Activated CD8-positive, alpha-beta T cell treated with anti-CD3 and anti-CD28 coated beads for 36 hours (primary cell): ENCODE measurements around the gene CACNA1C. TPM values are rescaled to one million over a fixed set of nuclear protein-coding genes. Genes with fewer than 3 reads are reported as not detected.
A peak's percentile ranks its signal among the peaks of the same experiment; 100 is the strongest.

ENCODE experiments used
- ATAC-seq: fragments of 200-7000 bp; cut with Tn5 transposase; one replicate; pipeline ENCODE4 v1.10.0; 2021; ENCODE audit warnings: mild to moderate bottlenecking, moderate library complexity
- CTCF ChIA-PET: fragments of 350-600 bp; sonication (Branson Sonifier 250); formaldehyde crosslinking; loops from one replicate; lab custom pipeline; 2021; ENCODE audit warnings: antibody characterized with exemption; lab: Charles Lee
- POLR2A ChIA-PET: fragments of 350-600 bp; sonication (Branson Sonifier 250); formaldehyde crosslinking; loops from one replicate; lab custom pipeline; 2021; ENCODE audit warnings: antibody characterized with exemption; lab: Charles Lee
- DNase-seq: peaks from one replicate; pipeline ENCODE4 v3.0.0-alpha.2; 2020
- H3K27ac Mint-ChIP-seq: one replicate; pipeline ENCODE4 v1.8.0; 2021; ENCODE audit warnings: mild to moderate bottlenecking, mixed read lengths
- H3K27me3 Mint-ChIP-seq: one replicate; pipeline ENCODE4 v1.8.0; 2021; ENCODE audit warnings: mixed read lengths
- H3K36me3 Mint-ChIP-seq: one replicate; pipeline ENCODE4 v1.8.0; 2021; ENCODE audit warnings: low read depth, mixed read lengths
- H3K4me1 Mint-ChIP-seq: one replicate; pipeline ENCODE4 v1.8.0; 2021; ENCODE audit warnings: low read depth, mixed read lengths
- H3K4me3 Mint-ChIP-seq: one replicate; pipeline ENCODE4 v1.8.0; 2021; ENCODE audit warnings: mild to moderate bottlenecking, moderate library complexity, mixed read lengths
- H3K9me3 Mint-ChIP-seq: one replicate; pipeline ENCODE4 v1.8.0; 2021; ENCODE audit warnings: mixed read lengths
- CTCF ChIP-seq: fragments of 200-600 bp; IDR thresholded peaks from one replicate; pipeline ENCODE4 v1.8.0; 2022; ENCODE audit warnings: antibody characterized with exemption, mild to moderate bottlenecking
- intact Hi-C: fragments of 100-400 bp; cut with micrococcal nuclease; formaldehyde crosslinking; loops from one replicate; pipeline ENCODE4 v1.10.0; 2022
- total RNA-seq, 2 experiments: library from RNA; stranded (reverse); gene quantifications; one replicate each; pipeline ENCODE4 v1.2.3, GENCODE V29; 2021

CACNA1C gene
- total RNA-seq, 2 experiments from 2014 or later, result 0.02 to 0.05 TPM

GRCh38 chr12:2467447-2468195 lies 414.8 kb downstream of the CACNA1C start:
- Mint-ChIP-seq H3K27ac (no peak overlapping the region), H3K4me3 (no peak overlapping the region), H3K4me1 (no peaks in the 10 kb centered on the region), H3K9me3 (no peaks in the 10 kb centered on the region), H3K27me3 (no peaks in the 10 kb centered on the region), H3K36me3 (no peaks in the 10 kb centered on the region)
- ATAC-seq (no peak), DNase-seq (no peak)
- CTCF ChIA-PET, result no interaction called here
- POLR2A ChIA-PET, result no interaction called here
- no peak for TF ChIP-seq CTCF
- intact Hi-C loops, result no loop called here

- intact Hi-C loops, result no loop called here
- H3K9me3 Mint-ChIP-seq, result no peaks in the 10 kb centered on the region
- no peak overlapping the region for H3K27ac Mint-ChIP-seq
- DNase-seq (no peak), ATAC-seq (no peak)
- no peak for TF ChIP-seq CTCF
- H3K4me3 Mint-ChIP-seq, result no peak overlapping the region
- no peaks in the 10 kb centered on the region for H3K27me3 Mint-ChIP-seq
- ChIA-PET CTCF (no interaction called here), POLR2A (no interaction called here)
- H3K36me3 Mint-ChIP-seq, result no peaks in the 10 kb centered on the region
- no peaks in the 10 kb centered on the region for H3K4me1 Mint-ChIP-seq
These were observed 423.2 kb downstream of the CACNA1C start for GRCh38 chr12:2475984-2476383.

- Mint-ChIP-seq H3K9me3 (no peaks in the 10 kb centered on the region), H3K27ac (no peak overlapping the region), H3K4me3 (no peak overlapping the region), H3K4me1 (no peaks in the 10 kb centered on the region), H3K36me3 (no peaks in the 10 kb centered on the region), H3K27me3 (no peaks in the 10 kb centered on the region)
- TF ChIP-seq CTCF, result no peak
- ChIA-PET CTCF (no interaction called here), POLR2A (no interaction called here)
- peak; percentile 30 for ATAC-seq
- no peak for DNase-seq
- intact Hi-C loops, result no loop called here
These were observed 424.4 kb downstream of the CACNA1C start for GRCh38 chr12:2477009-2477766.

GRCh38 chr12:2479851-2480535 lies 427.2 kb downstream of the CACNA1C start:
- intact Hi-C loops, result no loop called here
- no peaks in the 10 kb centered on the region for H3K4me1 Mint-ChIP-seq
- ATAC-seq, result no peak
- DNase-seq, result no peak
- H3K9me3 Mint-ChIP-seq, result no peaks in the 10 kb centered on the region
- no peak overlapping the region for H3K4me3 Mint-ChIP-seq
- H3K27ac Mint-ChIP-seq, result no peak overlapping the region
- ChIA-PET CTCF (no interaction called here), POLR2A (no interaction called here)
- H3K36me3 Mint-ChIP-seq, result no peaks in the 10 kb centered on the region
- H3K27me3 Mint-ChIP-seq, result no peaks in the 10 kb centered on the region
- no peak for TF ChIP-seq CTCF

GRCh38 chr12:2481346-2481745 lies 428.6 kb downstream of the CACNA1C start:
- ChIA-PET POLR2A (no interaction called here), CTCF (no interaction called here)
- Mint-ChIP-seq H3K9me3 (no peaks in the 10 kb centered on the region), H3K4me3 (no peak overlapping the region), H3K27ac (no peak overlapping the region), H3K36me3 (no peaks in the 10 kb centered on the region), H3K27me3 (no peaks in the 10 kb centered on the region), H3K4me1 (no peaks in the 10 kb centered on the region)
- intact Hi-C loops, result no loop called here
- no peak for TF ChIP-seq CTCF
- no peak for ATAC-seq
- no peak for DNase-seq
